ENCODE results near the gene CRYBB3.
A peak's percentile ranks its signal among the peaks of the same experiment; 100 is the strongest.
"Not testable (repeated sequence)": the region's sequence is repeated elsewhere in the genome, so short reads cannot be mapped to it uniquely, and the experiment has no call there.

CRYBB3 gene

GRCh38 chr22:25187469-25187868, 12.2 kb upstream of the CRYBB3 start:
- no peak for DNase-seq
- H3K4me3 Mint-ChIP-seq, result no peak overlapping the region
- H3K27ac Mint-ChIP-seq, result peak overlapping the region in 1 of 2 donors; percentile 15
- ATAC-seq, result no peak
- H3K27me3 Mint-ChIP-seq, result no peaks in the 10 kb centered on the region
- H3K4me1 Mint-ChIP-seq, result no peaks in the 10 kb centered on the region
- H3K9me3 Mint-ChIP-seq, result no peaks in the 10 kb centered on the region

- H3K4me3 Mint-ChIP-seq, result no peak overlapping the region
- no peak overlapping the region for H3K27ac Mint-ChIP-seq
- H3K9me3 Mint-ChIP-seq, result no peaks in the 10 kb centered on the region
- H3K4me1 Mint-ChIP-seq, result no peaks in the 10 kb centered on the region
- DNase-seq, result no peak
- no peak for ATAC-seq
- no peaks in the 10 kb centered on the region for H3K27me3 Mint-ChIP-seq
Observed at GRCh38 chr22:25192406-25192805, 7.3 kb upstream of the CRYBB3 start.

- Mint-ChIP-seq H3K4me1 (no peaks in the 10 kb centered on the region), H3K4me3 (no peak overlapping the region), H3K27me3 (no peaks in the 10 kb centered on the region), H3K9me3 (no peaks in the 10 kb centered on the region), H3K27ac (no peak overlapping the region)
- no peak for DNase-seq
- no peak for ATAC-seq
Observed at GRCh38 chr22:25193130-25193529, 6.5 kb upstream of the CRYBB3 start.

- H3K4me3 Mint-ChIP-seq, result no peak overlapping the region
- no peaks in the 10 kb centered on the region for H3K4me1 Mint-ChIP-seq
- ATAC-seq, result no peak
- no peak overlapping the region for H3K27ac Mint-ChIP-seq
- no peaks in the 10 kb centered on the region for H3K27me3 Mint-ChIP-seq
- no peak for DNase-seq
- H3K9me3 Mint-ChIP-seq, result no peaks in the 10 kb centered on the region
Observed at GRCh38 chr22:25193548-25193947, 6.1 kb upstream of the CRYBB3 start.

GRCh38 chr22:25196326-25196725, 3.3 kb upstream of the CRYBB3 start:
- no peaks in the 10 kb centered on the region for H3K9me3 Mint-ChIP-seq
- H3K27me3 Mint-ChIP-seq, result no peaks in the 10 kb centered on the region
- H3K27ac Mint-ChIP-seq, result no peak overlapping the region
- no peak for ATAC-seq
- no peaks in the 10 kb centered on the region for H3K4me1 Mint-ChIP-seq
- no peak overlapping the region for H3K4me3 Mint-ChIP-seq
- no peak for DNase-seq

- no peak for DNase-seq
- Mint-ChIP-seq H3K4me3 (no peak overlapping the region), H3K4me1 (no peaks in the 10 kb centered on the region), H3K27me3 (no peaks in the 10 kb centered on the region), H3K27ac (no peak overlapping the region), H3K9me3 (no peaks in the 10 kb centered on the region)
- ATAC-seq, result no peak
Observed at GRCh38 chr22:25197340-25197739, 2.3 kb upstream of the CRYBB3 start.

- ATAC-seq (no peak), DNase-seq (no peak)
- Mint-ChIP-seq H3K4me3 (no peak overlapping the region), H3K4me1 (no peaks in the 10 kb centered on the region), H3K9me3 (no peaks in the 10 kb centered on the region), H3K27ac (no peak overlapping the region), H3K27me3 (no peaks in the 10 kb centered on the region)
Observed at GRCh38 chr22:25200967-25201366, 1.3 kb downstream of the CRYBB3 start.

GRCh38 chr22:25201557-25202273, 2.1 kb downstream of the CRYBB3 start:
- no peaks in the 10 kb centered on the region for H3K9me3 Mint-ChIP-seq
- ATAC-seq (no peak), DNase-seq (no peak)
- peak overlapping the region in 1 of 2 donors; percentile 65 for H3K27ac Mint-ChIP-seq
- no peaks in the 10 kb centered on the region for H3K27me3 Mint-ChIP-seq
- no peak overlapping the region for H3K4me3 Mint-ChIP-seq
- no peaks in the 10 kb centered on the region for H3K4me1 Mint-ChIP-seq

GRCh38 chr22:25202290-25202921, 2.7 kb downstream of the CRYBB3 start:
- Mint-ChIP-seq H3K4me3 (no peak overlapping the region), H3K27ac (no peak overlapping the region), H3K4me1 (no peaks in the 10 kb centered on the region), H3K27me3 (no peaks in the 10 kb centered on the region), H3K9me3 (no peaks in the 10 kb centered on the region)
- ATAC-seq, result peak; percentile 54
- DNase-seq, result peak; percentile 49 to 51

GRCh38 chr22:25203082-25203481, 3.4 kb downstream of the CRYBB3 start:
- no peaks in the 10 kb centered on the region for H3K9me3 Mint-ChIP-seq

GRCh38 chr22:25204547-25204946, 4.9 kb downstream of the CRYBB3 start:
- H3K27me3 Mint-ChIP-seq, ATAC-seq, H3K4me3 Mint-ChIP-seq, DNase-seq, H3K27ac Mint-ChIP-seq, H3K9me3 Mint-ChIP-seq, H3K4me1 Mint-ChIP-seq: not testable (repeated sequence)

More at GRCh38 chr22:25203082-25203481, 3.4 kb downstream of the CRYBB3 start:
- H3K27me3 Mint-ChIP-seq, result no peaks in the 10 kb centered on the region
- ATAC-seq (no peak), DNase-seq (no peak)
- no peaks in the 10 kb centered on the region for H3K4me1 Mint-ChIP-seq
- no peak overlapping the region for H3K27ac Mint-ChIP-seq
- H3K4me3 Mint-ChIP-seq, result no peak overlapping the region

GRCh38 chr22:25205847-25206246, 6.2 kb downstream of the CRYBB3 start:
- no peak for DNase-seq
- no peaks in the 10 kb centered on the region for H3K27me3 Mint-ChIP-seq
- H3K4me1 Mint-ChIP-seq, result no peaks in the 10 kb centered on the region
- no peak overlapping the region for H3K27ac Mint-ChIP-seq
- no peaks in the 10 kb centered on the region for H3K9me3 Mint-ChIP-seq
- no peak for ATAC-seq
- no peak overlapping the region for H3K4me3 Mint-ChIP-seq

GRCh38 chr22:25206998-25207397, 7.3 kb downstream of the CRYBB3 start:
- no peaks in the 10 kb centered on the region for H3K9me3 Mint-ChIP-seq
- no peak overlapping the region for H3K27ac Mint-ChIP-seq
- H3K4me1 Mint-ChIP-seq, result no peaks in the 10 kb centered on the region
- DNase-seq (no peak), ATAC-seq (no peak)
- no peaks in the 10 kb centered on the region for H3K27me3 Mint-ChIP-seq
- H3K4me3 Mint-ChIP-seq, result no peak overlapping the region

- ATAC-seq, result no peak
- Mint-ChIP-seq H3K27ac (no peak overlapping the region), H3K4me3 (no peak overlapping the region), H3K4me1 (no peaks in the 10 kb centered on the region), H3K27me3 (no peaks in the 10 kb centered on the region), H3K9me3 (no peaks in the 10 kb centered on the region)
- DNase-seq, result no peak
Observed at GRCh38 chr22:25207553-25208157, 8.0 kb downstream of the CRYBB3 start.

- DNase-seq (no peak), ATAC-seq (no peak)
- Mint-ChIP-seq H3K27me3 (no peaks in the 10 kb centered on the region), H3K27ac (peak overlapping the region in 1 of 2 donors; percentile 7), H3K9me3 (peaks cover 0 to 1% of the 10 kb centered on the region in 2 donors), H3K4me3 (no peak overlapping the region), H3K4me1 (no peaks in the 10 kb centered on the region)
Observed at GRCh38 chr22:25208328-25208727, 8.7 kb downstream of the CRYBB3 start.

GRCh38 chr22:25208743-25209505, 9.3 kb downstream of the CRYBB3 start:
- no peak for ATAC-seq

More at GRCh38 chr22:25208743-25209505, 9.3 kb downstream of the CRYBB3 start:
- no peak for DNase-seq
- Mint-ChIP-seq H3K4me3 (no peak overlapping the region), H3K4me1 (no peaks in the 10 kb centered on the region), H3K27ac (no peak overlapping the region), H3K27me3 (no peaks in the 10 kb centered on the region), H3K9me3 (peaks cover 0 to 7% of the 10 kb centered on the region in 2 donors)
